MG63 (cell line): ENCODE results near the gene ATP2A3. TPM values are rescaled to one million over a fixed set of nuclear protein-coding genes. Genes with fewer than 3 reads are reported as not detected.

ENCODE experiments used
- DNase-seq: peaks from one replicate; pipeline ENCODE4 v3.0.0-alpha.2; 2020
- H3K27me3 ChIP-seq: fragments of 250-450 bp; sonication (Bioruptor Pico); 2 replicates; pipeline ENCODE4 v1.5.1; 2020; ENCODE audit warnings: mild to moderate bottlenecking, moderate library complexity
- H3K36me3 ChIP-seq: fragments of 250-450 bp; sonication (Bioruptor Pico); 2 replicates; pipeline ENCODE4 v1.5.1; 2020; ENCODE audit warnings: mild to moderate bottlenecking, moderate library complexity
- H3K4me3 ChIP-seq: fragments of 250-450 bp; sonication (Bioruptor Pico); 2 replicates; pipeline ENCODE4 v1.5.1; 2020; ENCODE audit warnings: mild to moderate bottlenecking, moderate library complexity
- H3K9me3 ChIP-seq: fragments of 250-450 bp; sonication (Bioruptor Pico); 2 replicates; pipeline ENCODE4 v1.5.1; 2020; ENCODE audit warnings: mild to moderate bottlenecking, moderate library complexity
- total RNA-seq: library from RNA; depleted of rRNA; stranded (reverse); fragments of >200 nt; shearing (Covaris generic); gene quantifications from 2 replicates; pipeline ENCODE4 v1.2.3, GENCODE V29; 2014; ENCODE audit warnings: low replicate concordance

The ATP2A3 gene
- total RNA-seq, 1 experiment from 2014 or later, result 1.2 TPM

- no peaks in the 10 kb centered on the region for H3K27me3 ChIP-seq
- no peak for DNase-seq
- no peaks in the 10 kb centered on the region for H3K36me3 ChIP-seq
- no peak overlapping the region for H3K4me3 ChIP-seq
- H3K9me3 ChIP-seq, result no peaks in the 10 kb centered on the region
These were observed 16.3 kb upstream of the ATP2A3 start for GRCh38 chr17:3980381-3981014.

GRCh38 chr17:3979290-3979611 is 15.0 kb upstream of the ATP2A3 start:
- Histone ChIP-seq H3K4me3 (no peak overlapping the region), H3K9me3 (no peaks in the 10 kb centered on the region), H3K36me3 (no peaks in the 10 kb centered on the region), H3K27me3 (no peaks in the 10 kb centered on the region)
- DNase-seq, result no peak

- Histone ChIP-seq H3K9me3 (no peaks in the 10 kb centered on the region), H3K27me3 (no peaks in the 10 kb centered on the region), H3K36me3 (no peaks in the 10 kb centered on the region), H3K4me3 (no peak overlapping the region)
- no peak for DNase-seq
These were observed 14.4 kb upstream of the ATP2A3 start for GRCh38 chr17:3978421-3979289.

- Histone ChIP-seq H3K36me3 (no peaks in the 10 kb centered on the region), H3K9me3 (no peaks in the 10 kb centered on the region), H3K4me3 (no peak overlapping the region), H3K27me3 (no peaks in the 10 kb centered on the region)
- DNase-seq, result no peak
These were observed 13.2 kb upstream of the ATP2A3 start for GRCh38 chr17:3977387-3977786.

- H3K4me3 ChIP-seq, result no peak overlapping the region
- H3K36me3 ChIP-seq, result no peaks in the 10 kb centered on the region
- H3K9me3 ChIP-seq, result no peaks in the 10 kb centered on the region
- DNase-seq, result peak; percentile 30
- H3K27me3 ChIP-seq, result no peaks in the 10 kb centered on the region
These were observed 12.5 kb upstream of the ATP2A3 start for GRCh38 chr17:3976675-3977171.

GRCh38 chr17:3974980-3975379 is 10.7 kb upstream of the ATP2A3 start:
- DNase-seq, result no peak
- Histone ChIP-seq H3K9me3 (no peaks in the 10 kb centered on the region), H3K27me3 (no peaks in the 10 kb centered on the region), H3K4me3 (no peak overlapping the region), H3K36me3 (no peaks in the 10 kb centered on the region)

GRCh38 chr17:3974138-3974687 is 10.0 kb upstream of the ATP2A3 start:
- H3K4me3 ChIP-seq, result no peak overlapping the region
- no peaks in the 10 kb centered on the region for H3K27me3 ChIP-seq
- DNase-seq, result no peak
- no peaks in the 10 kb centered on the region for H3K9me3 ChIP-seq
- no peaks in the 10 kb centered on the region for H3K36me3 ChIP-seq

GRCh38 chr17:3973495-3974137 is 9.4 kb upstream of the ATP2A3 start:
- Histone ChIP-seq H3K27me3 (no peaks in the 10 kb centered on the region), H3K9me3 (no peaks in the 10 kb centered on the region), H3K4me3 (no peak overlapping the region), H3K36me3 (no peaks in the 10 kb centered on the region)
- DNase-seq, result no peak

GRCh38 chr17:3972931-3973330 is 8.7 kb upstream of the ATP2A3 start:
- no peak for DNase-seq
- H3K9me3 ChIP-seq, result no peaks in the 10 kb centered on the region
- H3K27me3 ChIP-seq, result no peaks in the 10 kb centered on the region
- no peaks in the 10 kb centered on the region for H3K36me3 ChIP-seq
- H3K4me3 ChIP-seq, result no peak overlapping the region

GRCh38 chr17:3972281-3972731 is 8.1 kb upstream of the ATP2A3 start:
- Histone ChIP-seq H3K27me3 (no peaks in the 10 kb centered on the region), H3K4me3 (no peak overlapping the region), H3K9me3 (no peaks in the 10 kb centered on the region), H3K36me3 (no peaks in the 10 kb centered on the region)
- DNase-seq, result no peak

GRCh38 chr17:3970668-3971067 is 6.4 kb upstream of the ATP2A3 start:
- H3K27me3 ChIP-seq, result no peaks in the 10 kb centered on the region
- H3K9me3 ChIP-seq, result no peaks in the 10 kb centered on the region
- no peak overlapping the region for H3K4me3 ChIP-seq
- no peak for DNase-seq
- no peaks in the 10 kb centered on the region for H3K36me3 ChIP-seq

GRCh38 chr17:3969963-3970362 is 5.7 kb upstream of the ATP2A3 start:
- no peak for DNase-seq
- H3K36me3 ChIP-seq, result no peaks in the 10 kb centered on the region
- no peak overlapping the region for H3K4me3 ChIP-seq
- no peaks in the 10 kb centered on the region for H3K9me3 ChIP-seq
- no peaks in the 10 kb centered on the region for H3K27me3 ChIP-seq

- H3K4me3 ChIP-seq, result no peak overlapping the region
- no peaks in the 10 kb centered on the region for H3K27me3 ChIP-seq
- no peaks in the 10 kb centered on the region for H3K36me3 ChIP-seq
- H3K9me3 ChIP-seq, result no peaks in the 10 kb centered on the region
- no peak for DNase-seq
These were observed 4.8 kb upstream of the ATP2A3 start for GRCh38 chr17:3968886-3969524.

- H3K9me3 ChIP-seq, result no peaks in the 10 kb centered on the region
- H3K4me3 ChIP-seq, result no peak overlapping the region
- DNase-seq, result no peak
- no peaks in the 10 kb centered on the region for H3K27me3 ChIP-seq
- no peaks in the 10 kb centered on the region for H3K36me3 ChIP-seq
These were observed 3.8 kb upstream of the ATP2A3 start for GRCh38 chr17:3968015-3968414.

GRCh38 chr17:3966720-3967363 is 2.6 kb upstream of the ATP2A3 start:
- Histone ChIP-seq H3K27me3 (no peaks in the 10 kb centered on the region), H3K9me3 (no peaks in the 10 kb centered on the region), H3K36me3 (no peaks in the 10 kb centered on the region), H3K4me3 (no peak overlapping the region)
- DNase-seq, result no peak

GRCh38 chr17:3965118-3965800 is 1.0 kb upstream of the ATP2A3 start:
- Histone ChIP-seq H3K4me3 (no peak overlapping the region), H3K27me3 (no peaks in the 10 kb centered on the region), H3K36me3 (no peaks in the 10 kb centered on the region), H3K9me3 (no peaks in the 10 kb centered on the region)
- DNase-seq, result no peak
